GM18520 (cell line): ENCODE measurements around the gene CDKAL1.
"Not testable (repeated sequence)": the region's sequence is repeated elsewhere in the genome, so short reads cannot be mapped to it uniquely, and the experiment has no call there.

Experiments
- ATAC-seq: cut with Tn5 transposase; IDR thresholded peaks from one replicate; pipeline ENCODE4 v1.9.1; 2021; ENCODE audit not compliant: unreplicated experiment

Gene CDKAL1

DNA sequence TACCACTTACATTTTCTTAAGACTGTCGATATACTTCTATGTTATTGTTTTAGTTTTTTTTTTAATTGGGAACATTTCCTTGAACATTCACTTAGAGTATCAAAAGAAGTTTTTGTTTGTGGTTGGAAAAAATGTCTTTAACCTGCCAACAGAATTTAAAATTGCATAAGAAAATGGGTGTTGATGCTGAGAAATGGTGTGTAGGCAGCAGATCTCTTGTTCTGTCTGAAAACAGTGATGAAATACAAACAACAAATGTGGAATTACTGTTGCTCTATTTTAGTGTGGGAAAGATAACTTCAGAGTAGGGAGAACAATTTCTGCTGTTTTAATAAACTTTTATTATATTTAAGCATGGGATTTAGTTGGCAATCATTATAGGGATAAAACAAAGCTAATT is 293.5 kb downstream of the CDKAL1 start:
- no peak for ATAC-seq

DNA sequence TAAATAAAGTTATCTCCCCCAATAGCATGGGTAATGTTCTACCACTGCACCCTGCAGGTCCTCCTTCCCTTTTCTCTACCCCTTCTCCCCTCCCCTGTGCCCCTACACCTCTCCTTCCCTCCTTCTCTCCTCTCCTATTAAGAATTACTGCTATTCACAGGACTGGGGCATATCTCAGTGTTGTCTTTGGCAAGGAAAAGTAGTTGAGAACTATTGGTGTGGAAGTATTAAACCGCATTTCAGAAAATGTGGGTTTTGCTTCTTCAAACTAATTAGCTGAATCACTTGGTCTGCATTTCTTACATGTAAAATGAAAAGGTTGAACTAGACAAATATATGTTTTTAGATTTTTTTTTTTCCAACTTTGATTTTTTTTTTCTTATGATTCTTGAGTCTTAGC is 296.3 kb downstream of the CDKAL1 start:
- no peak for ATAC-seq

DNA sequence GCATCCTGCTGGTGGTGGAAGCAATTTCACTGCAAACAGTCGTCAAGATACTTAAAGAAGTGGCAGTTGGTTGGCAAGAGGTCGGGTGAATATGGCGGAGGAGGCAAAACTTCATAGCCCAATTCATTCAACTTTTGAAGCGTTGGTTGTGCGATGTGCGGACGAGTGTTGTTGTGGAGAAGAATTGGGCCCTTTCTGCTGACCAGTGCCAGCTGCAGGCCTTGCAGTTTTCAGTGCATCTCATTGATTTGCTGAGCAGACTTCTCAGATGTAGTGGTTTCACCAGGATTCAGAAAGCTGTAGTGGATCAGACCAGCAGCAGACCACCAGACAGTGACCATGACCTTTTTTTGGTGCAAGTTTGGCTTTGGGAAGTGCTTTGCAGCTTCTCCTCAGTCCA is 297.0 kb downstream of the CDKAL1 start:
- ATAC-seq, result not testable (repeated sequence)

DNA sequence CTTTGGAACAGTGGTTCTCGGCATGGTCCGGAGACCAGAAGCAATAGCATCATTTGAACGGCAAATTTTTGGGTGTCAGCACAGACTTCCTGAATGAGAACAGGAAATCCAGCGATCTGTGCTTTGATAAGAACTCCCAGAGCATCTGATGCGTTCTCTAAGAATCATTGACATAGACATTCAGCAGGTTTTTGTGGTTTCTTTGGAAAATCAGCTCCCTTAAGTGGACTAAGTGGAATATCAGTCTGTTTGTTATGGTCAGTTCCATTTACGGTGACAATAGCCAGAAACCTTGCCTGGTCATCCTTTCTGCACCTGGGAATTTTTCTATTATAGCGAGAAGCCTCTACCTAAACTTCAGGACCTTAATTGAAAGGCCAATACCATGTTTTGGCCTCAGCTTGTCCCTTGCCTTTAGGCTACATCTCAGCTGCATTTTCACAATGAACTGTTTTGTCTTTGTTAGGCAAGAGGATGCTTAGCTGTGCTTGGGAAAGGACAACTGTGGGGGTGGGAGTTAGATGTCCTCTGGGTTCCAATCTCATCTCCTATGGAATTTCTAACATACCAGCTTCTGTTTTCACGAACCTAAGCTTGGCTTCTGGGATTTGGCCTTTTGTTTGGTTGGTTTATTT is 299.7 kb downstream of the CDKAL1 start:
- ATAC-seq, result no peak

DNA sequence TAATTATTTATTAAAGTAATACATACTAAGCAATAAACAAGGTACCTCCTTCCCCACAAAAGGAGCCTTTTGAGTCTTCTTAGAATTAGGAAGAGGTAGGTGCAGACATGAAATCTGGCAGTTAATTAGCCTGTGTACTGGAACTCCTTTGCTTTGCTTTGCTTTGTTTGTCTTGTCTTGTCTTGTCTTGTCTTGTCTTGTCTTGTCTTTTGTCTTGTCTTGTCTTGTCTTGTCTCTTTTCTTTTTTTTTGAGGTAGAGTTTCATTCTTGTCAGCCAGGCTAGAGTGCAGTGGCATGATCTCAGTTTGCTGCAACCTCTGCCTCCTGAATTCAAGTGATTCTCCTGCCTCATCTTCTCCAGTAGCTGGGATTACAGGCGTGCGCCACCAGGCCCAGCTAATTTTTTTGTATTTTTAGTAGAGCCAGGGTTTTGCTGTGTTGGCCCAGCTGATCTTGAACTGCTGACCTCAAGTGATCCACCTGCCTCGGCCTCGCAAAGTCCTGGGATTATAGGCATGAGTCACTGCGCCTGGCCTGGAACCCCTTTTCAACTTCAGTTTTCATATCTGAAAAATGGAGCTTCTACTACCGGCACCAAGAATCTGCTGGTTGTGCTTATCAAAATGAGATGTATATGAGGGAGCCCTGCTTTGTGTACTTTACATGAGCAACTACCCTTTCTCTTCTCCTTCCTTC is 301.2 kb downstream of the CDKAL1 start:
- ATAC-seq, result no peak

DNA sequence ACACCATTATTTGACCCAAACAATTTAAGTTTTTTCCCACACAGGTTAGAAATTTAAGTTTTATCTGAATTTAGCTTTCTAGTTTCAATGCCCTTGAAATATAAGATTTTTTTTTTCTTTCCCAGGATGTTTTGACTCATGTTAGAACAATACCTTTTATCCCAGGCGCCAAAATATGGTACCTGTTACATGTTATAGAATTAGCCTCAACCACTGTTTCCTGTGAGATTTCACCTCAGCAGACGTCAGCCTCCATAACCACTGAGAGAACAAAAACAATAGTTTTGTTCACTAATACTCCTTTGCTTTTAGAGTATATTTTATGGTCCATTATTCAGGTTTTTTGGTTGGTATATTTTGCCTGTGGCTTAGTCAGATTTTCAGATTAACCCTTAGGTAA is 302.9 kb downstream of the CDKAL1 start:
- ATAC-seq, result peak; percentile 62

DNA sequence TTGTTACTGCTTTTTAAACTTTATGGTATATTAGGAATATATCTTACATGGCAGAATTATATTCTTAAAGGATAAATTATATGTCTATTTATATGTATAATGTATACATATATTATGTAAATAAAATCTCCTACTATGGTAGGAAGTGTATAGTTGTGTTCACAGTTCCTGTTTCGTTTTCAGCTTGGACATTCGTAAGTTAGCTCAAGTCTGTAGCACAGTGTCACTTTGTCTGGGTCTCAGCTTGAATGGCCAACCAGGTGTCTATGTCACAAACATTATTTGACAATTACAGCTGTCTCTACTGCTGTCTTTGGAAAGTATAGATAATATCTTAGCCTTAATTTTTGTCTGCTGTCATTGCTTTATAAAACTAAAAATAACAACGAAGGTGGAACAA is 303.9 kb downstream of the CDKAL1 start:
- ATAC-seq, result no peak

DNA sequence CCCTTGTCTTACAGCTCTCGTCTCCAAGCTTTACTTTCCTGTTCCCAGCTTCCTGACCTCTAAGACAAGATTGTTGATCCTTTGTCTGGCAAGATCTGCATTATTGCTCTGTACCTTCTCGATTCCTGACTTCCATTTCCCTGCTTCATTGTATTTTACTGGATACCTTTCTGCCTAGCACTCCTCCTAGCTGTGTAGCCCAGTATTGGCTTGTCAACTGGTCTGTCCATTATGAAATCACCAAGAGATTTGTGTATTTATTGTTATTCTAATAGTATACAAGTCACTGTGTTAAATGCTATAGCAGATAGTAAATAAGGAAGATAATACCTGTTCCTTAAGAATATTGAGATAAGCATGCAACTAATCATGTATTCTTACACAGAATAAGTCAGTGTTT is 305.4 kb downstream of the CDKAL1 start:
- ATAC-seq, result no peak

DNA sequence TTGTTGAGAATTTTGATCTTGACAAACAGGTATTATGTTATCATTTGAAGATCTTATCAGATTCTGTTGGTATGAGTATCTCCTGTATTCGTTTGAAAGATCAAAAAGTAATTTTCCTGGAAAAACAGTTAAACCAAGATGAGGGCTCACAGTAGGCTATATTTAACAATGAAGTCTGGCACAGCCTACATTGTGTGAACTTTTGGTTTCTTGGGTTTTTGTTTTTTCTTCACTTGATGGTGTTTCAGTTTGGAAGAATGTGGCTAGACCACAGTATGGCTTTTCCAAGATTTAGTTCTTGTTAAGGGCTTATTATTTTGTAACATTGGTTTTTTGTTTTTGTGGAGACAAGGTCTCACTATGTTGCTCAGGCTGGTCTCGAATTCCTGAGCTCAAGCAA is 306.4 kb downstream of the CDKAL1 start:
- ATAC-seq, result no peak

DNA sequence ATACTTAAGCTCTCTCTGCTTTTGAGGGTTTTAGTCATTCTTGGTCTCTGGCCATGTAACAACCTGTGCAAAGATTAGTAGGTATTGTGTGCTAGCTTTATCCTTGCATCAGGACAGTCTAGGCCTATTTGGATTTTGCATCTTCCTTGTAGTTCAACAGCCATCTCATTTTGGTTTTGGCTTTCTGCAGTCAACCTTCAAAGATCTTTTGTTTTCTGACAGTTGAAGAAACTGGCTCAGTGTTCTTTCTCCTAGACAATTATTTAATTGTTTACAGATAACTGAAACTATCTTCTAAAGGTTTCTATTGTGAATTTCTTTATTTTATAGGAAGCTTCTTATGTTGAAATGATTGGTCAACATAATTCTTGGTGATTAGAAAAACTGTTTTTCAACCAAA is 307.5 kb downstream of the CDKAL1 start:
- ATAC-seq, result no peak

DNA sequence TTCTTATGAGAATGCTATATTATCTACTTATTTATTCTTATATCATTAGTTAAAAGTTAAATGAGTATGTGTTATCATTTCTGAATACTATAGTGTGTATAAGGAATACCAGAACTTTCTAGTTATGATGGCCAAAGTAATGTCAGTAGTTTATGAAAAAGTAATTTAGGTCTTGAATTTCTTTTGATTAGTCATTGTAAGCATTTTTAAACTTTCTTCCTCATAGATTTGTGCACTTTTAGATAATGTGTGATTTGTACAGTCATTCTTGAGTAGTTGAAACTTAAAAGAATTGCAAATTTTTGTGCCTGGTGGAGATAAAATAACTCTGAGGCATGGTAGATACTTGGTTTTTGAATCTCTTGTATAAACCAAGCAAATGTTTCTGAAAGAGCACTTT is 311.3 kb downstream of the CDKAL1 start:
- no peak for ATAC-seq

DNA sequence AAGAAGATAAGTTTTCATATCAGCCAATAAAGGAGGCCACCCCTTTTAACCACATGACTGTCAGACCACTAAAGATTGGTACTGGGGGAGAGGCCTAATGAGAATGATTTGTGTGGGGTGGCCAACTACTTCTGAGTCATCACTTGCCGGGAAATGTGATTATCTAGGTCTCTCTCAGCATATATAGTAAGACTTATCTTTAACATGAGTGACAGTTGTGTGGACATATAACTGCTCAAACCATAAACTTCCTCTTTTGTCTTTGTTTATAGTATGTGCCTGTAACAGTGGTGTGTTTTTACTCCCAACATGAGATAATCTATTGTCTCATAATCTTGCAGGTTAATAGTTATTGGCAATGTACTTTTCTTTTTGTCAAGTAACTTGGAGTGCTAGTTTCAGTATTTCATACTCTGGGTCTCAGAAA is 312.4 kb downstream of the CDKAL1 start:
- ATAC-seq, result peak; percentile 81

DNA sequence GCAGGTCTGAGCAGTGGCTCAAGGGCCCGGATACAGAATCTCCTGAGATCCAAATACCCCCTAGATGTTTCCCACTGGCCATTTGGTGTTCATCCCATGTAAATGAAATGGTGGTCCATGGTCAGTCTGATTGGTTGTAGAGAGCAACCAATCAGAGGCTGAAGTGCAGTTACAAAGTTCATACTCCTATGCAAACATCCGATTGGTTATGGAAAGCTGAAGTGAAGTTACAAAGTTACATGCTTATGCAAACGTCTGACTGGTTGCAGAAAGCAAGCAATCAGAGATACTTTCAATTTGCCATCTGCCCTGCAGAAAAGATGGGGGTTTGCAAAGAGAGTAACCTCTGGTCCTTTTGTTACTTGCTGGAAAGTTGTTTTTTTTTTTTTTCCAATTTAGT is 313.6 kb downstream of the CDKAL1 start:
- no peak for ATAC-seq

DNA sequence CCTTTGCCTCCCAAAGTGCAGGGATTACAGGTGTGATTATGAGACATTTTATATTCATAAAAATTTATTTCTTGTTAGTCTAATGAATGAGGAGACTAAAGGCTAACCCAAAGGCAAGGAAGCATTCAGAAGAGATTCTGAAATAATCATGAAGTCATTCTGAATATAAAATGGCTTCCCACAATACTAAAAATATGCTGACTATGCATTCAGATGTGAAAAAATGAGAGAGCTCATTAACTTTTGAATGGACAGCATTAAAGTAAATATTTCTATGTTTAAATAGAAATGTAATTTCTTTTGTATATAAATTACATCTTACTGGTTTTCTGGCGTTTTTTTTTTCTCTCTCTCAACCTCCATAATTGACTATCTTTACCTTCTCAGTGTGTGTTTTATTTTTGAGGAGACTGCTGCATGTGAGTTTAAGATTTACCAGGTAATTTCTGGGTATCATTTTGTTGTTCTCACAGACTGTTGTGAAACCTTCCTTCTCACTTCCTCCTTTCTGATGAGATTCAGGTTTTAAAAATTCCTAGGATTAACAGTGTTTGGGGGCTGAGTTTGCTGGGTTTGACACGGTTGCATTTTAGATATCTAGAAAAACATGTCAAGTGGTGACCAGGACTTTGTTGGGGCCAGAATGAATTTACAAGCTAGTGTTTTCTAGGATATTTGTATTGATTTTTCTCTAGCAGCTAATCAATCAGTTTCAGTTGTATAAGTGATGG is 316.6 kb downstream of the CDKAL1 start:
- ATAC-seq, result no peak

DNA sequence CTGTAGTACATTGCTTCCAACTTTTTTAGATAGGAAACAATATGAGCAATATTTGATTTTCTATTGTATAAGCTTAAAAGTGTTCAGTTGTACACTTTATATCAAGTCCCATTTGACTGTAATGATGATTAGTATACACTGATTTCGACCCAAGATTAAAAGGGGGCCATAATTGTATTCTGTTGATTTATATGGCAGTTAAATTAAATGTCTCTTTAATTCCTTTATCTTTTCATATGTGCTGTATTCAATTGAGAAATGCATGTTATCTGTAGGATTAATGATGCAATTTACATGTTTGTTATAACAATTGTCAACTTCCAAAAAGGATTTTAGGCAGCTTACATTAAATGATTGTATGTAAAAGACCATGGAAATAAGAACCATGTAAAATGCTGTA is 317.5 kb downstream of the CDKAL1 start:
- no peak for ATAC-seq

DNA sequence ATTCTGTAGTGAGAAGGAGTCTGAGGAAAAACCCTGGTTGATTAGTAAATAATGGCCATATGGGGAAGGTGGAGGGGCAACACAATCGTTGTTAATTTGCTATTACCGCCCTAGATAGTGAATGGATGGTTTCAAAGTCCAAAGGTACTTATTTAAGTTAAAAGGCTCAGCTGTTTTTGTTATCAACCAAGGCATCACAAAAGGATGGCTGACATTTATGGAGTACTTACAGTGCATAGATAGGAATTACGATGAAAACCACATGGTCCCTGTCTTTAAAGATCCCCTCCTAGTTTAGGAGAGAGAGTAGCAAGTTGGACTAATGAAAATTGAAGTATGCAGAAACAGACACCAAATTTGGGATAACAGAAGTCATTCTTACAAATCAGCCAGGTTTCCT is 319.6 kb downstream of the CDKAL1 start:
- ATAC-seq, result no peak

DNA sequence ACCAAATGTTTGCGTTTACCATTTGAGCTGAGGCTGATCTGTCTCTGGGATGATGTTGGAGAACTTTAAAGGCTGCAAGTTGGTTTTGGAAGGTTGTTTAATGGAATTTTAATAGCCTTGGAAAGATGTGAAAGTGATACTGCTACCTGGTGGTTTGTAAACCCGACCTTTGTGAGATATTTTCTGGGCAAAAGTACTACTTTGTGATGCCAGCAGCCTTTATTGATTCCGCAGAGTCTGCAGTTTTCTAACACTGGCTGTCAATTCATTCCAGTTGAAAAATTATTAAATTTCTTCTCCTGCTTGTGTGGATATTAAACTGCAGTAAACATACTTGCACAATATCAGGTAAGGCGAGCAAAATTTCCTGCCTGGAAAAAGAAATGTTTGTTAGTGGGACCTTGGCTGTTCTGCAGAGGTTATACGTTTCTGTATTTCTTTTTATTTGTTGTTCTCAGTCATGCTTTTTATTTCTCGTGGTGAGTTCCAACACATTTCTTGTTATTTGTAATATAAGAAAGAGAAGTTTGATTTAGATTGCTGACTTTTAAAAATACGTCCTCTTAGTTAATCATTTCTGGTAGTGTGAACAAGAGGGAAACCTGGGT is 322.5 kb downstream of the CDKAL1 start:
- no peak for ATAC-seq

DNA sequence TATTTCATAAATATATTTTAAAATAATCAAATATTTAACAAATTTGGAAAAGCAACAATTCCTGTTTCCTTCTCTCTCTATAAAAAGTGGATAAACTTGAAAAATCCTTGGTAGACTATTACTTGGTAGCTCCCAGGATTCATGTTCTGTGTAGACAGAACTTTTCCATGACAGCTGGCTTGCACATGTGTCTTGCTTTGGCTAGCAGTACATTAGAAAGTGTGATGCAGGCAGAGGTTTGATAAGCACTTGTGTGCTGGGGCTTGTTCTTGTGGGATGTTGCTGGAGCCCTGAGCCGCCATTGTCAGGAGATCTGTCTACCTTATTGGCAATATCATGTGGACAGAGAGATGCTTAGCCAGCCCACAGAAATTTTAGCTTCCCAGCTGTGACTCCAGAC is 327.2 kb downstream of the CDKAL1 start:
- ATAC-seq, result no peak

DNA sequence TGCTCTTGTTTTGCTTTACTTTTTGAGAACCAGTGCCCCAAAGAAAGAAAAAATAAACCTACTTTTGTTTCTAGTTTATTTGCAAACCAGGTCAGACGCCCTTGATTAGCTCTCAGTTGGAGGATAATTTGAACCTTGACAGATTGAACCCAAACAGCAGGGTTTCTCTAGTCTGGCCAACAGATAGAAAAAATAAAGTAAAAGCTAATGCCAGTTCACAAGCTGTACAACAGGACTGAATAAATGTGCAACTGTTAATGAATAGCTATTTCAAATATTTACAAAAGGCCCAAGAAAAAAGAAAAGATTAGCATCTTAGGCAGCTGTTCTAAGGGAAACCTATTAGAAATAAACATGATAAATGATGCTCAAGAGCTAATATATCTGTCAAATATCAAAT is 331.8 kb downstream of the CDKAL1 start:
- no peak for ATAC-seq

DNA sequence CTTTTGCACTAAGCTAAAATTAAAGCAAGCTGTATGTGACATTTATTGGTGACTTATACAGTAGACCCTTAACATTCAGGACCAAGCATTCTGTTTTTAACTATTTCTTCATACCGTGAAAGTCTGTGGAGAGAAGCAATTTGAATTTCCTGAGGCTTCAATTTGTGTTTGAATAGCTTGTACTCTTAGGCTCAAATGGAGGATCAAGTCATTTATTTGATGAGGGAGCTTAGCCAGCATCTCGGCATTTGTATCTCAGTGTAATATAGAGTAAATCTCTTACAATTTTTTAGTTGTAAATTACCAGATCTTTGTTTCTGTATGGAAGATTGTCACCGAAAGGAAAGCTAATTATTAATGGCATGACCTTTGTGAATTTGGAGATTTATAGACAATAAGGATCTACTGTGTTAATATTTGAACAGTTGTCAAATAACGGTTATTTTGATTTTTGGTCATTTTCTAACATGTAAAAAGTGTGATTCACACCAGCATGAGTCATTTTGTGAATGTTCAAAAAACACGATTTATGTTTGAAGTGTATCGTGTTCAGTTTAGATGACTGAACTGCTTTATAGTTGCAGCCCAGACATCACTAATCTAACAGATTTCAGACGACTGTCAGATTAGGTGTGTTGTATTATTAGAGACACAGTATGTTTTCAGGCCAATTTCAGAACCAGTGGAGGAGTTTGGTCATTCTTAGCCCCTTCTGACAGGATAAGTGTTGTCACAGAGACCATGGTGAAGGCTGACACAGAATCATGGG is 332.9 kb downstream of the CDKAL1 start:
- ATAC-seq, result no peak
